Hepatocyte (in vitro differentiated cells): Measurements from ENCODE around the gene TMEM255B. TPM values are rescaled to one million over a fixed set of nuclear protein-coding genes. Genes with fewer than 3 reads are reported as not detected.

Source experiments
- DNase-seq: peaks from one replicate; pipeline ENCODE4 v3.0.0-alpha.2; 2016; ENCODE audit warnings: low spot score
- H2AFZ ChIP-seq: fragments of 200-600 bp; sonication (generic); 2 replicates; pipeline ENCODE4 v1.6.0; 2016; ENCODE audit warnings: antibody characterized with exemption, mild to moderate bottlenecking
- H3K27ac ChIP-seq: fragments of 200-600 bp; sonication (generic); 2 replicates; pipeline ENCODE4 v1.5.1; 2016; ENCODE audit warnings: mild to moderate bottlenecking
- H3K27me3 ChIP-seq: fragments of 200-600 bp; sonication (generic); 2 replicates; pipeline ENCODE4 v1.6.1; 2016
- H3K36me3 ChIP-seq: fragments of 200-600 bp; sonication (generic); replicated peaks from 2 replicates; pipeline ENCODE4 v1.5.1; 2016; ENCODE audit warnings: low read depth; ENCODE audit not compliant: insufficient read depth
- H3K4me1 ChIP-seq: fragments of 200-600 bp; sonication (generic); 2 replicates; pipeline ENCODE4 v1.5.1; 2016; ENCODE audit warnings: mild to moderate bottlenecking, moderate library complexity; ENCODE audit not compliant: insufficient read depth
- H3K4me2 ChIP-seq: fragments of 200-600 bp; sonication (generic); 2 replicates; pipeline ENCODE4 v1.6.0; 2016
- H3K4me3 ChIP-seq: fragments of 200-600 bp; sonication (generic); 2 replicates; pipeline ENCODE4 v1.5.1; 2016; ENCODE audit warnings: mild to moderate bottlenecking
- H3K79me2 ChIP-seq: fragments of 200-600 bp; sonication (generic); 2 replicates; pipeline ENCODE4 v1.6.0; 2017; ENCODE audit warnings: mild to moderate bottlenecking
- H3K9me2 ChIP-seq: fragments of 200-600 bp; sonication (generic); replicated peaks from 2 replicates; pipeline ENCODE4 v1.6.0; 2017; ENCODE audit warnings: mild to moderate bottlenecking; ENCODE audit not compliant: insufficient read depth
- H3K9me3 ChIP-seq: fragments of 200-600 bp; sonication (generic); 2 replicates; pipeline ENCODE4 v1.5.1; 2016; ENCODE audit warnings: low read depth, mild to moderate bottlenecking
- H4K20me1 ChIP-seq: fragments of 200-600 bp; sonication (generic); 2 replicates; pipeline ENCODE4 v1.6.0; 2016; ENCODE audit warnings: mild to moderate bottlenecking; ENCODE audit not compliant: insufficient read depth, poor library complexity, severe bottlenecking
- EZH2 ChIP-seq: fragments of 200-600 bp; sonication (generic); IDR thresholded peaks from 2 replicates; pipeline ENCODE4 v1.6.1; 2016; ENCODE audit warnings: antibody characterized with exemption, mild to moderate bottlenecking, borderline replicate concordance
- EZH2phosphoT487 ChIP-seq: fragments of 200-600 bp; sonication (generic); IDR thresholded peaks from one replicate; pipeline ENCODE4 v1.6.1; 2018; ENCODE audit warnings: antibody characterized with exemption, mild to moderate bottlenecking, low read depth, moderate library complexity; ENCODE audit not compliant: unreplicated experiment, severe bottlenecking
- WGBS: methylation state at CpG from one replicate; pipeline ENCODE4 v1.1.6; 2016; ENCODE audit warnings: low lambda C conversion rate; ENCODE audit errors: missing lambda C conversion rate; 5-methylcytosine and 5-hydroxymethylcytosine counted together
- polyA plus RNA-seq: library from polyadenylated mRNA; unstranded; fragments of >200 nt; fragmentation: Nextera tagmentation; extraction: Ambion mirVana; gene quantifications from 2 replicates; pipeline ENCODE4 v1.2.1, GENCODE V29; 2016
- total RNA-seq: library from RNA; depleted of rRNA; stranded (reverse); fragments of >200 nt; gene quantifications from 2 replicates; pipeline ENCODE4 v1.2.3, GENCODE V29; 2014
- TF ChIP-seq, protein P1 (sequence below): fragments of 200-600 bp; sonication (generic); IDR thresholded peaks from 2 replicates; pipeline ENCODE4 v1.5.1; 2016; ENCODE audit warnings: antibody characterized with exemption, mild to moderate bottlenecking; ENCODE audit not compliant: poor library complexity

The TMEM255B gene
- total and polyA plus RNA-seq, 2 experiments from 2014 or later = 0.10 to 4.0 TPM

DNA sequence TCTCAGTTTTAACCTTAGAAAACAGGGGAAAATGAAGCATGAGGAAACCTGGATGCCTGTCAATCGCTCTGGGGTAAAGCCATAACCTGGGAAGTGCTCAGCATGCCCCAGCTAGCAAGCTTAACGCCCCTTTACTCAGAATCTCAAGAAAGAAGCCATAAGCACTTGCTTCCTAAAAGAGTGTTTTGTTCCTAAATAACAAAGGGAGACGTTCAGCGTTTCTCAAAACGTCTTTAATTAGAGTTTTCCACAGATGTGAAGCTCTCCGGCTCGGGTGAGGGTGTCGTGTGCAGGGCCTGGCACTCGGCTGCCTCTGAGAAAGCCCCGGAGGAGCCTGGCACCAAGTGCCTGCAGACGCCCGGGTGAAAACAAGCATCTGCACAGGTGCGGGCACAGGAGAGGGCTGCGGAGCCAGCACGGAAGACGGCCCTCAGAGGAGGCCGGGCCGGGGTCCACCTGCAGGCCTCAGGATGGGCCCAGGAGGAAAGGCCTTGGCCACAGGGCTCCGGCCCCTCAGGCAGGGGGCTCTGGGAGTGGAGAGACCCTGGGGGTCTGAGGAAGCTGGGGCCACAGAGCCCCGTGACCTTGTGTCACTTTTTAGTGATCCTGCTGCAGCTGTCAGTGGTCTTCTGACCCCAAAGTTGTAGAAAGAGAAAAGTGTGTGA, 98.6 kb downstream of the TMEM255B start:
- 91% methylated on average over 20 of the region's 20 CpGs for WGBS
- Histone ChIP-seq H3K9me3 (no peaks in the 10 kb centered on the region), H3K4me1 (peaks cover 57% of the 10 kb centered on the region), H3K4me3 (no peak overlapping the region), H3K36me3 (no peaks in the 10 kb centered on the region), H4K20me1 (no peaks in the 10 kb centered on the region), H2AFZ (no peak overlapping the region), H3K9me2 (no peaks in the 10 kb centered on the region), H3K4me2 (no peak overlapping the region), H3K79me2 (peaks cover 68% of the 10 kb centered on the region), H3K27me3 (no peaks in the 10 kb centered on the region), H3K27ac (no peak overlapping the region)
- TF ChIP-seq EZH2 = no peak
- TF ChIP-seq EZH2phosphoT487 = no peak
- TF ChIP-seq, protein P1, sequence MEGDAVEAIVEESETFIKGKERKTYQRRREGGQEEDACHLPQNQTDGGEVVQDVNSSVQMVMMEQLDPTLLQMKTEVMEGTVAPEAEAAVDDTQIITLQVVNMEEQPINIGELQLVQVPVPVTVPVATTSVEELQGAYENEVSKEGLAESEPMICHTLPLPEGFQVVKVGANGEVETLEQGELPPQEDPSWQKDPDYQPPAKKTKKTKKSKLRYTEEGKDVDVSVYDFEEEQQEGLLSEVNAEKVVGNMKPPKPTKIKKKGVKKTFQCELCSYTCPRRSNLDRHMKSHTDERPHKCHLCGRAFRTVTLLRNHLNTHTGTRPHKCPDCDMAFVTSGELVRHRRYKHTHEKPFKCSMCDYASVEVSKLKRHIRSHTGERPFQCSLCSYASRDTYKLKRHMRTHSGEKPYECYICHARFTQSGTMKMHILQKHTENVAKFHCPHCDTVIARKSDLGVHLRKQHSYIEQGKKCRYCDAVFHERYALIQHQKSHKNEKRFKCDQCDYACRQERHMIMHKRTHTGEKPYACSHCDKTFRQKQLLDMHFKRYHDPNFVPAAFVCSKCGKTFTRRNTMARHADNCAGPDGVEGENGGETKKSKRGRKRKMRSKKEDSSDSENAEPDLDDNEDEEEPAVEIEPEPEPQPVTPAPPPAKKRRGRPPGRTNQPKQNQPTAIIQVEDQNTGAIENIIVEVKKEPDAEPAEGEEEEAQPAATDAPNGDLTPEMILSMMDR = no peak
- DNase-seq = no peak

DNA sequence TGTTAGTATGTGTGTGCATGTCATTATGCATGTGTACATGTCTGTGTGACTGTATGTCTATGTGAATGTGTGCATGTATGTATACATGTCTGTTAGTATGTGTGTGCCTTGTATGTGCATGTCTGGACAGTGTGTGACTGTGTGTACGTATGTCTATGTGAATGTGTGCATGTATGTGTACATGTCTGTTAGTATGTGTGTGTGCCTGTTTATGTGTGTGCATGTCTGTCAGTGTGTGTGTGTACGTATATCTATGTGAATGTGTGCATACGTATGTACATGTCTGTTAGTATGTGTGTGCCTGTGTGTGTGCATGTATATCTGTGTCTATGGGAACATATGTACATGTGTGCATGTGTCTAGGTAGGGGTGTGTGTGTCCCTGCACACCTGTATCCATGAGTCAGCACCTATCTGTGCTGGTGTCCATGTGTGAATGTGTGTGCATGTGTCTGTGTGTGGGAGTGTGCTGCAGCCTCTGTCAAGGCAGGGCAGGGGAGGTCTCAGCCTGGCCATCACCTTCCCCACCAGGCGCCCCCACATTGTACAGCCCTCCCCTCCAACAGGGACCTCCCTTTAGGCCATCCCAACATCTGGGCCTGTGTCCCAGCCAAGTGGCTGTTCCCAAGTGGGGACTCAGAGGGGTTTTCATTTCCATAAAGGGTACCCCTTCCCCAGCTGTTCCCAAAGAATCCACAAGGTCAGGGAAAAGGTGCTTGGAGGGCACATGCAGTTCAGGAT, 100.5 kb downstream of the TMEM255B start:
- Histone ChIP-seq H3K4me2 (peak overlapping the region; percentile 98), H2AFZ (no peak overlapping the region), H3K27ac (peak overlapping the region; percentile 83), H3K79me2 (peaks cover 59% of the 10 kb centered on the region), H3K9me2 (no peaks in the 10 kb centered on the region), H3K9me3 (no peaks in the 10 kb centered on the region), H4K20me1 (no peaks in the 10 kb centered on the region), H3K4me1 (peaks cover 43% of the 10 kb centered on the region), H3K27me3 (no peaks in the 10 kb centered on the region), H3K36me3 (no peaks in the 10 kb centered on the region), H3K4me3 (no peak overlapping the region)
- WGBS = 100% methylated on average over 3 of the region's 4 CpGs
- no peak for TF ChIP-seq EZH2phosphoT487
- TF ChIP-seq, protein P1 = no peak
- TF ChIP-seq EZH2 = no peak
- DNase-seq = no peak

DNA sequence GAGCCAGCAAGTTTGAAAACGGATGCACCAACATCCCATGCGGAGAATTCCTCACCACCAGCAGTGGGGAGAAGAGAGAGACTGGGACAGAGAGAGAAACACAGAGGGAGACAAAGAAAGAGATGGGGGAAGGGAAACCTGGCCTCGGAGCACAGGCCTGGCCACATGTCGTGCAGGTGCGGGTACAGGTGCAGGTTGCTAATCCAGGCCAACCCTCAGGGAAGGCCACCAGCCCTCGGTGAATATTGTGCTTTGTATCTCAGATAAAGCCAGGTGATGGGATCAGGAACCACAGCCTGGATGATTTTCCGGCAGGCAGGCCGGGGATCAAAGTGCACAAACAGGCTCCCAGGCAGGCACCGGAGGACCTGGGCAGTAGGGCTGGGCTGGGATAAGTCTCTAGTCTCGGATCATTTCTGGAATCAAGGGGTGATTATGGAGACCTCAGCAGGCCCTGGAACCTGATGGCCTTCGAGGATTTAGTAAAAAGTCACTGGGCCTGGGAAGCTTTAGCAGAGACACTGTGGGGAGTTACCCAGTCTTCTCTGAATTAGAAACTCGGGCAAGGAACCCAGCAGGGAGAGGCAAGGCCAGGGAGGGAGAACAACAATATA, 101.1 kb downstream of the TMEM255B start:
- Histone ChIP-seq H3K9me3 (no peaks in the 10 kb centered on the region), H3K9me2 (no peaks in the 10 kb centered on the region), H3K4me2 (peak overlapping the region; percentile 98), H3K4me3 (no peak overlapping the region), H2AFZ (no peak overlapping the region), H3K27ac (peak overlapping the region; percentile 83), H3K36me3 (no peaks in the 10 kb centered on the region), H3K4me1 (peaks cover 37% of the 10 kb centered on the region), H3K27me3 (no peaks in the 10 kb centered on the region), H3K79me2 (peaks cover 52% of the 10 kb centered on the region), H4K20me1 (no peaks in the 10 kb centered on the region)
- DNase-seq = peak; percentile 68
- 40% methylated on average over 12 of the region's 12 CpGs for WGBS
- TF ChIP-seq, protein P1 = no peak
